HS-27A (cell line): ENCODE data around the gene MED13L.

Source experiments
- DNase-seq: peaks from one replicate; pipeline ENCODE4 v3.0.0-alpha.2; 2012; ENCODE audit warnings: low read depth, missing footprints

The MED13L gene

GRCh38 chr12:116276652-116277466, 634 bp downstream of the MED13L start:
- DNase-seq = no peak

GRCh38 chr12:116274551-116275375, 2.7 kb downstream of the MED13L start:
- no peak for DNase-seq

- DNase-seq = no peak
Observed at GRCh38 chr12:116273813-116274550, 3.5 kb downstream of the MED13L start.

- DNase-seq = no peak
Observed at GRCh38 chr12:116267948-116268347, 9.5 kb downstream of the MED13L start.

- DNase-seq = no peak
Observed at GRCh38 chr12:116266631-116267349, 10.7 kb downstream of the MED13L start.

DNA sequence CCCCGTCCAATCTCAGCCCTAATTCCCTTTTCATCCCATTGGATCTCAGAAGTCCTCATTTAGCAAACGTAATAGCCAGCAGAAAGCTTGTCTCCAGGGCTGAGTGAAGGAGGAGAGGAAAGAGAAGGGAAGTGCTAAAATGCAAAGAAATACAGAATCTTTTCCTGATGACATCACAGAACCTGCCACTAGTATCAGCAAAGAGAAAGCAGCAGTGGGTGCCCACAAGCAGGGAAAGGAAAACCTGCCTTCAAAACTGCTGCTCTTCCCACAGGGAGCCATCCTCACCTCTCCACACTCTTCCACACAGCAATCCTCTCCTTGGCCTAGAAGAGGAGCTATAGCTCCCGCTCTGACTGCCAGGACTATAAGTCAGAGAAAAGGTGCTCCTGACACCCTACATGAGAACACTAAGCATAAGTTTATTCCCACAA, 11.3 kb downstream of the MED13L start:
- no peak for DNase-seq

DNA sequence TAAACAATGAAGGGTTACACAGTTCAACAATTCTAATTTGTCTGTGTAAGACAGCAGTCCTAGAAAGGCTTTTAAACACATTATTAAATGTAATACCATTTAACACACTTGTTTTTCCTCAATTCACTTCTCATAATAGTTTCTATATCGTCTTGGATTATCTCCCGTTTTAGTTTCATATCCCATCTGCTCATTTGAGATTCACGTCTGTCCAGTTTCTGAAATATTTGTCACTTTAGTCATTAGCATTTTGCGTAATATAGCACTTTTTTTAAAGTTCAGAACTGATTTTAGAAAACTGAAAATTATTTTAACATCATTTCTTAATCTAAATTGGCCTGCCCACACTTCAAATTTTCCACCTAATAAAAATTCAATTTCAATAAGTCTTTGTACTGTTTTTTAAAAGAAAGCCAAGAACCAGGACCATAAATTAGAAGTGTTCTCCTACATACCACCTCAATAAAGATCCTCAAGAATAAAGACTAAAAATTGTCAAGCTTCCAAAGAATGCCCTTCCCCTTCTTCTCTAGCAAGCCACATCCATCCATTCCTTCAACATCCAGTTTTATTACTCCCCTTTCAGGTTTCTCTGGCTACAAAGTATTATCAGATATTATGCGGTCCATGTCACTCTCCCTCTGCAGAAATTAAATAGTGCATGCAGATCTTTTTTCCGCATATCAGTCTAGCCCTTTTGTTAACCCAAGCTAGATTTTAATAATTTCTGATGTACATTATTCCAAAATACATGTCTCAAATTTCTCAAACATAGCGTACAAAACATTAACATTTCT, 11.9 kb downstream of the MED13L start:
- DNase-seq = no peak

GRCh38 chr12:116264525-116265070, 12.9 kb downstream of the MED13L start:
- DNase-seq = no peak

GRCh38 chr12:116263844-116264243, 13.6 kb downstream of the MED13L start:
- no peak for DNase-seq

DNA sequence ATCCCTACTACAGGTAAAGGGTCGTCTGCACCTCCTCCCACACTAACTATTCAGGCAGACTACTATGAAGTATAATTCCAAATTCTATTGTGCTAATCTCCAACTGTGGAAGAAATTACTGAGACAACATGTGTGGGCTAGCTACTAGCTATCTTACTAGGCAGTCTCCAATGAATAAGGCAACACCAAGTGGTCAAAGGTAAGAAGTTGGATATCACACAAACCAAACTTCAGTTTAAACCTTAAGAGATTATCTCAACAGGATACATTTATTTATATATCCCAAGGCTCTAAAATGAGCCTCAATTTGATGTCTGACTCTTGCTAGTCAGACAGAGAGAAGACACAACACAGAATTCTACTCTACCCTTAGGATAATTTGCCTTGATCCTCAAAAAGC, 14.1 kb downstream of the MED13L start:
- no peak for DNase-seq

DNA sequence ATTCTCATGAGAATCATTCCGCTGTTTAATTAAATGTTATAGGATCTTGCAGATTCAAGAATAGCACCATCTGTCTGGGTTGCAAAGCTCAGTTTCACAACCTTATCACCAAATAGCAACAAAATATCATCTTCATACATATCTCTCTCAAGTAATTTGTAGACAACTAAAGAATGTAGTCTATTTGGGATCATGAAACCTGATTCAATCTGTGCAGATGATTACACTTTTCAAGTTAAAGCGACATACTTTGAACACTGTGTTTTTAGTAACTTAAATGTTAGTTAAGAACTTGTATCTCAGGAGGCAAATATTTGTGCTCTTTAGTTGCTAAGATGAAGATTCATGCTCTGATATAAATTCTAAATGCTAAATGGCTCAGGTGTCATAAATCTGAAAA, 14.8 kb downstream of the MED13L start:
- DNase-seq = no peak

GRCh38 chr12:116261525-116262100, 15.9 kb downstream of the MED13L start:
- no peak for DNase-seq

DNA sequence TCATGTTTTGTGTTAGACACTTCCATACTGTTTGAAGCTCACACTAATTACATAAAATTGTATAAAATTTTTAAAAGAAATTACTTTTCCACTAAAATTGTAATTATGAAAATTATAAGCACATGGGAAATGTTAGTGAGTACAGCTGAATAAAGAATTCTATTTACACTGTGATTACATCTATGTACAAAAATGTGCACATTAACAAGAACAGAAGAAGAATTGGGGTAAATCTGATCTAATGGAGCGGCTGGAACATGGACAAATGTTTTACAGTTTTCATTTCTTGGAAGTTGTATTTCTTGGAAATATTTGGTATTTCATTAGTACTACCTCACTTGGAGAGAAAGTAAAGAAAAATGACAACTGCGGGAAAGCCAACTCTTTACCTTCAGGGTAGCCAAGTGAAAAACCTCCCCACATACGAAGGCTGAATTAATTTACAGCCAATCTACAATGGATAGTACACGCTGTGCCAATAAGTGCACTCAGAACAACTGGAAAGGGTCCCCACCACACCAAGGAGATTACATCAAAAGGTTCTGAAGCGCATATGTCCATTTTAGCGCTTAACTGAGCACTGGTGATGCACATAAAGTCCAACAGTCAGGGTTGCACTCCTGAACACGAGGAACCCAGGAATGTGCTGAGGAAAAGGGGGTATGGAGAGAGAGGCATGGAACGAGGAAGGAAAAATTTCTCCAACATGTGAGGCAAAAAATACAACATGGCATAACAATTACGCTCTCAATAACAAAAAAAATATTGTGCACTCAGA, 17.5 kb downstream of the MED13L start:
- DNase-seq = no peak

DNA sequence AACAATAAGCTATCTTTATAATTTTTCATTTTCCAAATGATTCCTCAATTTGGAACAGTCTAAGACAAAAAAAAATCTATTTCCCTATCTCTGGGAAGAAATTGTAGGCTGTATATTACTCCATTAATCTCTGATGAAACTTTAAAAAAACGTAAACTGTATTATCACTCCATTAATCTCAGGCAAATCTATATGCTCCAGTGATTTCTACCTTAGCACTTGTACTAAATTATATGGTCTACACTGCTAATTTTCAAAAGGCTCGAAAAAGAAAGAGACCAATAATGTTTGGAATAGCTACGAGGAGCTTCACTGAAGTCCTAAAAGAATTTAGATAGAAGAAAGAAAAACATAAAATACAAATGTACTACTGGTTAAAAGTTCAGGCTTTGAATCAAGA, 19.7 kb downstream of the MED13L start:
- no peak for DNase-seq

GRCh38 chr12:116257215-116257614, 20.3 kb downstream of the MED13L start:
- DNase-seq = no peak

- no peak for DNase-seq
Observed at GRCh38 chr12:116249938-116250337, 27.6 kb downstream of the MED13L start.

GRCh38 chr12:116248930-116249329, 28.6 kb downstream of the MED13L start:
- DNase-seq = no peak

DNA sequence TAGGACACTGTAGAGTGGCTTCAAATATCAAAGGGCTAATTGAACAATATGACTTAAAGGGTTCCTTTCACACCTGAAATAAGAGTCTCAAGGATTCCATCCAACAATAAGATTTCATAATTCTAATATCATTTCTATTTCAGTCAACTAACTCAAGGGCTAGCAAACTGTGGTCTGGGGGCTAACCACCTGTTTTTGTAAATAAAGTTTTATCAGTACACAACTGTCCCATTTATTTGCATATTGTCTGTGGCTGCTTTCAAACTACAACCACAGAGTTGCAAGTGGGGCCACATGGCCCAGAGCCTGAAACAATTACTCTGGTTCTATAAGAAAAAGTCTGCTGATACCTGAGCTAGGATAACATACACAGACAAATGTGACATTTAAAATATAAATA, 29.1 kb downstream of the MED13L start:
- DNase-seq = no peak

DNA sequence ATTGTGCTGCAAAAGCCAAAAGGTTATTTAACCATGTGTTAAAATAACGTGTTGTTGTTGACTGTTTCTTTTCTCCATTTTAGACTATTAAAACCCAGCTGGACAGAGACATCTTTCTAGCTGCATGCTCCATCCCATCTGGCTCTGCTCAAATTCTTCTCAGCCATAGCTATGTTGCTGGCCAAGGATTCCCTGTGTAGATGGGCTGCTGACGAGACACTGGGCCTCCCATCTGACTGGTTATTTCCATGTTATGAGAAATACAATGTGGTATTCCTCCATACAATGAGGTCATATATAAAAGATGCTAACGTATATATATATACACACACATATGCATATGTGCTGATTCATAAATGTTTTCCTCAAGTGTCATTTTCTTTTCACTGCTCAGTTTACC, 30.1 kb downstream of the MED13L start:
- DNase-seq = no peak
